Measurements from ENCODE around the gene SKIC2. TPM values are rescaled to one million over a fixed set of nuclear protein-coding genes. Genes with fewer than 3 reads are reported as not detected.

SKIC2 gene
- total RNA-seq (2021) (80.0 to 84.0 TPM (median 81.8 TPM) in 3 replicates), Bru-seq, nascent RNA (percentile 67 among the genes with signal in this experiment)
- long read RNA-seq, experiment 1, transcript SKIV2L-201 (28 exons, 3,894 nt) = major isoform, 130 of 230 reads
- long read RNA-seq, experiment 1, partial matches to known transcripts = 51 of 230 reads
- long read RNA-seq, experiment 1, other reads (novel, unspliced or antisense) = 49 of 230 reads
- long read RNA-seq, experiment 2, transcript SKIV2L-201 (28 exons, 3,894 nt) = major isoform, 25 of 63 reads
- long read RNA-seq, experiment 2, partial matches to known transcripts = 23 of 63 reads
- long read RNA-seq, experiment 2, other reads (novel, unspliced or antisense) = 14 of 63 reads
- long read RNA-seq, experiment 3 = 0 reads

DNA sequence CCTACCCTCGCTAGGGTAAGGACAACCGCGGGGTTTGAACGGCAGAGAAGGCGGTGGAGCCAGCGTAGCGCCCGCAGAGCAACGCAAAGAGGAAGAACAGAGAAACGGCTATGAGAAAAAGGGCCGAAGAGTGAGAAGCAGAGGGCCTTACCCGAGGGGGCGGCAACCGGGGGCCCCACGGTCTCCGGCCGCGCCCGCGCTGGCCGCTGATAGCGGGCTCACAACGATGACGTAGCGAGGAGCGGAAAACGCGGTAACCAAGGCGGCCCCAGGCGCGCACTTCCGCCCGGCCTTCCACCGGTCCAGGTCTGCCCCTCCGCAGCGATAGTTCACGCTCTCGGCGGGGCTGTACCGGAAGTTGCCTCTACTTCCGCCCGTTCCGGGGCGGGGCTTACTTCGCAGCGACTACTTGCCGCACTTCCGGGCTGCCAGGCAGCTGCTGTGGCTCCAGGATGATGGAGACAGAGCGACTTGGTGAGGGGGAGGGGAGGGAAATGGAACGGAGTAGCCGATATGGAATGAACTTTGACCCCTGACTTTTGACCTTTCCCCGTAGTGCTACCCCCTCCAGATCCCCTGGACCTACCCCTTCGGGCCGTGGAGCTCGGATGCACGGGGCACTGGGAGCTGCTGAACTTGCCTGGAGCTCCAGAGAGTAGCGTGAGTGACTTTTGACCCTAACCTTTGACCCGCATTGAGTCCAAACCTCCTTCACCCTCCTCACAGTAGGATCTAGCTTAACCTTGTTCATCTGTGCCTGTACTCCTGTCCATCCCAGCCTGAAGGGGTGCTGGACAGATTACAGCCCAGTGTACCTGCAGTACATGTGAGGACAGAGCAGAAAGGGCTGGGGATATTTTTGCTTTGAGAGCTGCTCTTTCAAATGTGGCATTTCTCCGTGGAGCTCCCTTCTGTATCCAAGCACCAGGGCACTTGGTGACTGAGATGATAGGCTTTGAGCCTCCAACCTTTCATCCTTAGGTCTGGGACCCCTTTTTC lies at the start of gene SKIC2, which contains the start of gene NELFE:
Gene SKIC2 (plus strand): TSS at position 435 of the 999 bp plus-strand sequence. CDS start 18 bp downstream, at position 453.
Gene NELFE (minus strand): TSS at position 231 of the 999 bp plus-strand sequence. CDS start 525 bp downstream, outside the sequence.
- Mint-ChIP-seq H3K27me3 (ENCODE audit: low read depth) (no peaks in the 10 kb centered on the region), H3K27ac (peak within 1 kb of the TSS; percentile 95), H3K4me1 (peaks cover 14% of the 10 kb centered on the region), H3K9me3 (no peaks in the 10 kb centered on the region), H3K4me3 (peak within 1 kb of the TSS; percentile 96), H3K36me3 (peaks cover 62% of the 10 kb centered on the region)
- ChIA-PET POLR2A (interaction anchor here (0.6 to 1.4 kb wide), 2 partner anchors 12 to 104 kb away, joined by 3 to 13 read pairs; partner anchors contain the start of gene DXO), CTCF (interaction anchor here (0.7 to 1.8 kb wide), 7 partner anchors 10 to 269 kb away, joined by 3 to 8 read pairs (median 3); partner anchors contain the start of genes DDAH2 and DXO)
- ATAC-seq (peak; percentile 99), DNase-seq (ENCODE audit: low spot score) (peak; percentile 98)
- TF ChIP-seq ZNF671 (CRISPR knock-in tag; IDR thresholded peaks at IDR 0.05) (no peak), ATF1 (CRISPR knock-in tag; IDR thresholded peaks at IDR 0.05) (peak; percentile 71; the same call in 1 of the 2 replicates), CREM (CRISPR knock-in tag; IDR thresholded peaks at IDR 0.05) (peak; percentile 98), SP1 (CRISPR knock-in tag; conservative IDR thresholded peaks at IDR 0.05) (peak; percentile 100), CBFB (CRISPR knock-in tag; IDR thresholded peaks at IDR 0.05; ENCODE audit: low read depth) (no peak), CREB1 (CRISPR knock-in tag; IDR thresholded peaks at IDR 0.05) (peak; percentile 70; the same call in 1 of the 2 replicates), HMGA2 (CRISPR knock-in tag; IDR thresholded peaks at IDR 0.05) (no peak), NR1H2 (CRISPR knock-in tag; IDR thresholded peaks at IDR 0.05) (no peak), NFYB (CRISPR knock-in tag; conservative IDR thresholded peaks at IDR 0.05; ENCODE audit: low read depth) (0 out of 2 replicates have a peak, but pooled peaks have one; percentile 15), FOXK1 (CRISPR knock-in tag; IDR thresholded peaks at IDR 0.05) (peak; percentile 90), ZBTB21 (CRISPR knock-in tag; IDR thresholded peaks at IDR 0.05; ENCODE audit: borderline replicate concordance) (no peak), TP53 (CRISPR knock-in tag; IDR thresholded peaks at IDR 0.05) (no peak), NR2C2 (CRISPR knock-in tag; IDR thresholded peaks at IDR 0.05) (peak; percentile 97), GABPB1 (CRISPR knock-in tag; IDR thresholded peaks at IDR 0.05) (peak; percentile 91), MYBL2 (CRISPR knock-in tag; IDR thresholded peaks at IDR 0.05) (peak; percentile 79; the same call in 1 of the 2 replicates)
- TF ChIP-seq, protein P1, sequence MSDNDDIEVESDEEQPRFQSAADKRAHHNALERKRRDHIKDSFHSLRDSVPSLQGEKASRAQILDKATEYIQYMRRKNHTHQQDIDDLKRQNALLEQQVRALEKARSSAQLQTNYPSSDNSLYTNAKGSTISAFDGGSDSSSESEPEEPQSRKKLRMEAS (CRISPR knock-in tag; IDR thresholded peaks at IDR 0.05) = peak; percentile 48; the same call in 1 of the 2 replicates
- TF ChIP-seq, protein P2, sequence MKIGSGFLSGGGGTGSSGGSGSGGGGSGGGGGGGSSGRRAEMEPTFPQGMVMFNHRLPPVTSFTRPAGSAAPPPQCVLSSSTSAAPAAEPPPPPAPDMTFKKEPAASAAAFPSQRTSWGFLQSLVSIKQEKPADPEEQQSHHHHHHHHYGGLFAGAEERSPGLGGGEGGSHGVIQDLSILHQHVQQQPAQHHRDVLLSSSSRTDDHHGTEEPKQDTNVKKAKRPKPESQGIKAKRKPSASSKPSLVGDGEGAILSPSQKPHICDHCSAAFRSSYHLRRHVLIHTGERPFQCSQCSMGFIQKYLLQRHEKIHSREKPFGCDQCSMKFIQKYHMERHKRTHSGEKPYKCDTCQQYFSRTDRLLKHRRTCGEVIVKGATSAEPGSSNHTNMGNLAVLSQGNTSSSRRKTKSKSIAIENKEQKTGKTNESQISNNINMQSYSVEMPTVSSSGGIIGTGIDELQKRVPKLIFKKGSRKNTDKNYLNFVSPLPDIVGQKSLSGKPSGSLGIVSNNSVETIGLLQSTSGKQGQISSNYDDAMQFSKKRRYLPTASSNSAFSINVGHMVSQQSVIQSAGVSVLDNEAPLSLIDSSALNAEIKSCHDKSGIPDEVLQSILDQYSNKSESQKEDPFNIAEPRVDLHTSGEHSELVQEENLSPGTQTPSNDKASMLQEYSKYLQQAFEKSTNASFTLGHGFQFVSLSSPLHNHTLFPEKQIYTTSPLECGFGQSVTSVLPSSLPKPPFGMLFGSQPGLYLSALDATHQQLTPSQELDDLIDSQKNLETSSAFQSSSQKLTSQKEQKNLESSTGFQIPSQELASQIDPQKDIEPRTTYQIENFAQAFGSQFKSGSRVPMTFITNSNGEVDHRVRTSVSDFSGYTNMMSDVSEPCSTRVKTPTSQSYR (CRISPR knock-in tag; IDR thresholded peaks at IDR 0.05) = peak; percentile 96
- TF ChIP-seq, protein P3, sequence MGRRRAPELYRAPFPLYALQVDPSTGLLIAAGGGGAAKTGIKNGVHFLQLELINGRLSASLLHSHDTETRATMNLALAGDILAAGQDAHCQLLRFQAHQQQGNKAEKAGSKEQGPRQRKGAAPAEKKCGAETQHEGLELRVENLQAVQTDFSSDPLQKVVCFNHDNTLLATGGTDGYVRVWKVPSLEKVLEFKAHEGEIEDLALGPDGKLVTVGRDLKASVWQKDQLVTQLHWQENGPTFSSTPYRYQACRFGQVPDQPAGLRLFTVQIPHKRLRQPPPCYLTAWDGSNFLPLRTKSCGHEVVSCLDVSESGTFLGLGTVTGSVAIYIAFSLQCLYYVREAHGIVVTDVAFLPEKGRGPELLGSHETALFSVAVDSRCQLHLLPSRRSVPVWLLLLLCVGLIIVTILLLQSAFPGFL (CRISPR knock-in tag; IDR thresholded peaks at IDR 0.05; ENCODE audit: borderline replicate concordance) = no peak; the same call in 1 of the 2 replicates
- TF ChIP-seq, protein P4, sequence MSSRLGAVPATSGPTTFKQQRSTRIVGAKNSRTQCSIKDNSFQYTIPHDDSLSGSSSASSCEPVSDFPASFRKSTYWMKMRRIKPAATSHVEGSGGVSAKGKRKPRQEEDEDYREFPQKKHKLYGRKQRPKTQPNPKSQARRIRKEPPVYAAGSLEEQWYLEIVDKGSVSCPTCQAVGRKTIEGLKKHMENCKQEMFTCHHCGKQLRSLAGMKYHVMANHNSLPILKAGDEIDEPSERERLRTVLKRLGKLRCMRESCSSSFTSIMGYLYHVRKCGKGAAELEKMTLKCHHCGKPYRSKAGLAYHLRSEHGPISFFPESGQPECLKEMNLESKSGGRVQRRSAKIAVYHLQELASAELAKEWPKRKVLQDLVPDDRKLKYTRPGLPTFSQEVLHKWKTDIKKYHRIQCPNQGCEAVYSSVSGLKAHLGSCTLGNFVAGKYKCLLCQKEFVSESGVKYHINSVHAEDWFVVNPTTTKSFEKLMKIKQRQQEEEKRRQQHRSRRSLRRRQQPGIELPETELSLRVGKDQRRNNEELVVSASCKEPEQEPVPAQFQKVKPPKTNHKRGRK (CRISPR knock-in tag; IDR thresholded peaks at IDR 0.05; ENCODE audit: borderline replicate concordance) = no peak
- TF ChIP-seq, protein P5, sequence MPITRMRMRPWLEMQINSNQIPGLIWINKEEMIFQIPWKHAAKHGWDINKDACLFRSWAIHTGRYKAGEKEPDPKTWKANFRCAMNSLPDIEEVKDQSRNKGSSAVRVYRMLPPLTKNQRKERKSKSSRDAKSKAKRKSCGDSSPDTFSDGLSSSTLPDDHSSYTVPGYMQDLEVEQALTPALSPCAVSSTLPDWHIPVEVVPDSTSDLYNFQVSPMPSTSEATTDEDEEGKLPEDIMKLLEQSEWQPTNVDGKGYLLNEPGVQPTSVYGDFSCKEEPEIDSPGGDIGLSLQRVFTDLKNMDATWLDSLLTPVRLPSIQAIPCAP (CRISPR knock-in tag; IDR thresholded peaks at IDR 0.05) = no peak
- TF ChIP-seq, protein P6, sequence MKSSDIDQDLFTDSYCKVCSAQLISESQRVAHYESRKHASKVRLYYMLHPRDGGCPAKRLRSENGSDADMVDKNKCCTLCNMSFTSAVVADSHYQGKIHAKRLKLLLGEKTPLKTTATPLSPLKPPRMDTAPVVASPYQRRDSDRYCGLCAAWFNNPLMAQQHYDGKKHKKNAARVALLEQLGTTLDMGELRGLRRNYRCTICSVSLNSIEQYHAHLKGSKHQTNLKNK (CRISPR knock-in tag; IDR thresholded peaks at IDR 0.05) = no peak
- TF ChIP-seq, protein P7, sequence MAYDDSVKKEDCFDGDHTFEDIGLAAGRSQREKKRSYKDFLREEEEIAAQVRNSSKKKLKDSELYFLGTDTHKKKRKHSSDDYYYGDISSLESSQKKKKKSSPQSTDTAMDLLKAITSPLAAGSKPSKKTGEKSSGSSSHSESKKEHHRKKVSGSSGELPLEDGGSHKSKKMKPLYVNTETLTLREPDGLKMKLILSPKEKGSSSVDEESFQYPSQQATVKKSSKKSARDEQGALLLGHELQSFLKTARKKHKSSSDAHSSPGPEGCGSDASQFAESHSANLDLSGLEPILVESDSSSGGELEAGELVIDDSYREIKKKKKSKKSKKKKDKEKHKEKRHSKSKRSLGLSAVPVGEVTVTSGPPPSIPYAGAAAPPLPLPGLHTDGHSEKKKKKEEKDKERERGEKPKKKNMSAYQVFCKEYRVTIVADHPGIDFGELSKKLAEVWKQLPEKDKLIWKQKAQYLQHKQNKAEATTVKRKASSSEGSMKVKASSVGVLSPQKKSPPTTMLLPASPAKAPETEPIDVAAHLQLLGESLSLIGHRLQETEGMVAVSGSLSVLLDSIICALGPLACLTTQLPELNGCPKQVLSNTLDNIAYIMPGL (CRISPR knock-in tag; IDR thresholded peaks at IDR 0.05) = 0 out of 2 replicates have a peak, but pooled peaks have one; percentile 47
- TF ChIP-seq, protein P8, sequence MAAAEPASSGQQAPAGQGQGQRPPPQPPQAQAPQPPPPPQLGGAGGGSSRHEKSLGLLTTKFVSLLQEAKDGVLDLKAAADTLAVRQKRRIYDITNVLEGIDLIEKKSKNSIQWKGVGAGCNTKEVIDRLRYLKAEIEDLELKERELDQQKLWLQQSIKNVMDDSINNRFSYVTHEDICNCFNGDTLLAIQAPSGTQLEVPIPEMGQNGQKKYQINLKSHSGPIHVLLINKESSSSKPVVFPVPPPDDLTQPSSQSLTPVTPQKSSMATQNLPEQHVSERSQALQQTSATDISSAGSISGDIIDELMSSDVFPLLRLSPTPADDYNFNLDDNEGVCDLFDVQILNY (CRISPR knock-in tag; IDR thresholded peaks at IDR 0.05) = peak; percentile 87; the same call in 1 of the 2 replicates
